Neuronal stem cell (in vitro differentiated cells): ENCODE measurements around the gene SLC22A7.

Experiments
- DNase-seq: peaks from one replicate; pipeline ENCODE4 v3.0.0-alpha.2; 2013; ENCODE audit warnings: low spot score
- H2AFZ ChIP-seq: one replicate; pipeline ENCODE4 v1.6.1; 2013; ENCODE audit warnings: mild to moderate bottlenecking, low read length, inconsistent platforms
- H2AK5ac ChIP-seq: 2 replicates; pipeline ENCODE4 v1.6.1; 2013; ENCODE audit warnings: low read depth, mild to moderate bottlenecking, inconsistent platforms, low read length, moderate library complexity, mixed read lengths
- H2BK120ac ChIP-seq: 2 replicates; pipeline ENCODE4 v1.6.1; 2013; ENCODE audit warnings: low read depth, mild to moderate bottlenecking, inconsistent platforms, low read length, moderate library complexity, mixed read lengths
- H2BK12ac ChIP-seq: one replicate; pipeline ENCODE4 v1.6.1; 2013; ENCODE audit warnings: low read length, inconsistent platforms
- H2BK15ac ChIP-seq: 2 replicates; pipeline ENCODE4 v1.6.1; 2013; ENCODE audit warnings: mild to moderate bottlenecking, low read length, inconsistent platforms, mixed read lengths
- H2BK5ac ChIP-seq: one replicate; pipeline ENCODE4 v1.6.1; 2013; ENCODE audit warnings: inconsistent platforms, mild to moderate bottlenecking, low read length, moderate library complexity
- H3K14ac ChIP-seq: one replicate; pipeline ENCODE4 v1.6.1; 2013; ENCODE audit warnings: low read length, inconsistent platforms
- H3K18ac ChIP-seq: 2 replicates; pipeline ENCODE4 v1.6.1; 2013; ENCODE audit warnings: low read length, inconsistent platforms
- H3K23ac ChIP-seq: 2 replicates; pipeline ENCODE4 v1.6.1; 2013; ENCODE audit warnings: low read depth, mild to moderate bottlenecking, mixed read lengths, low read length, inconsistent platforms; ENCODE audit not compliant: poor library complexity
- H3K27ac ChIP-seq: replicated peaks from 3 replicates; pipeline ENCODE4 v1.5.1; 2013; ENCODE audit warnings: low read length, inconsistent platforms
- H3K27me3 ChIP-seq, 3 experiments: 2 replicates each; pipeline ENCODE4 v1.6.1; 2013; ENCODE audit warnings: low read length in 3 of 3, mild to moderate bottlenecking in 2 of 3, inconsistent platforms in 1 of 3, low read depth in 1 of 3, mixed read lengths in 1 of 3, moderate library complexity in 1 of 3; ENCODE audit not compliant: control insufficient read depth in 3 of 3, insufficient read depth in 3 of 3
- H3K36me3 ChIP-seq, 2 donors: replicated peaks in 1 of 2; 2 replicates each; pipeline ENCODE4 v1.6.1; 2013; ENCODE audit warnings: low read length in 2 of 2; ENCODE audit not compliant: control insufficient read depth in 2 of 2, insufficient read depth in 2 of 2
- H3K4ac ChIP-seq: 2 replicates; pipeline ENCODE4 v1.6.1; 2013; ENCODE audit warnings: inconsistent platforms, mild to moderate bottlenecking, low read length, moderate library complexity
- H3K4me1 ChIP-seq, 2 donors: 1 replicate in 1 of 2; 2 replicates in 1 of 2; pipeline ENCODE4 v1.6.1; 2013; ENCODE audit warnings: low read length in 2 of 2, low read depth in 1 of 2; ENCODE audit not compliant: control insufficient read depth in 2 of 2, insufficient read depth in 1 of 2
- H3K4me2 ChIP-seq: one replicate; pipeline ENCODE4 v1.6.1; 2013; ENCODE audit warnings: mild to moderate bottlenecking, low read length, inconsistent platforms; ENCODE audit not compliant: insufficient read depth, poor library complexity, severe bottlenecking
- H3K4me3 ChIP-seq, 2 donors: 2 replicates each; pipeline ENCODE4 v1.5.1; 2013; ENCODE audit warnings: low read length in 2 of 2, mild to moderate bottlenecking in 2 of 2, inconsistent platforms in 1 of 2, moderate library complexity in 1 of 2
- H3K79me1 ChIP-seq: one replicate; pipeline ENCODE4 v1.6.1; 2013; ENCODE audit warnings: low read depth, mild to moderate bottlenecking, inconsistent platforms, low read length, moderate library complexity
- H3K9ac ChIP-seq: one replicate; pipeline ENCODE4 v1.6.1; 2013; ENCODE audit warnings: mild to moderate bottlenecking, low read depth, low read length, inconsistent platforms; ENCODE audit not compliant: poor library complexity
- H3K9me3 ChIP-seq, 2 donors: replicated peaks in 1 of 2; 2 replicates each; pipeline versions ENCODE3 to v1.6.1; 2013; ENCODE audit warnings: low read length in 2 of 2, mild to moderate bottlenecking in 2 of 2, inconsistent platforms in 1 of 2, low read depth in 1 of 2, mixed read lengths in 1 of 2, moderate library complexity in 1 of 2; ENCODE audit not compliant: control insufficient read depth in 2 of 2, insufficient read depth in 1 of 2
- H4K8ac ChIP-seq: one replicate; pipeline ENCODE4 v1.6.1; 2013; ENCODE audit warnings: low read depth, mild to moderate bottlenecking, inconsistent platforms, low read length, moderate library complexity
- H4K91ac ChIP-seq: one replicate; pipeline ENCODE4 v1.6.1; 2013; ENCODE audit warnings: low read length, low read depth, mild to moderate bottlenecking, inconsistent platforms; ENCODE audit not compliant: poor library complexity
- whole genome bisulfite sequencing, 2 donors: extraction: QIAGEN DNeasy Blood & Tissue Kit; methylation state at CpG; one replicate each; pipeline ENCODE4 v1.1.7; 2013; ENCODE audit warnings: missing lambda C conversion rate in 2 of 2, mixed read lengths in 1 of 2; ENCODE audit not compliant: insufficient read length in 2 of 2, insufficient replicate concordance in 1 of 2; ENCODE audit errors: extremely low coverage in 2 of 2; 5-methylcytosine and 5-hydroxymethylcytosine counted together

SLC22A7 gene

GRCh38 chr6:43310134-43310533, 12.1 kb downstream of the SLC22A7 start:
- H3K9me3 ChIP-seq = no peaks in the 10 kb centered on the region
- no peak overlapping the region for H3K23ac ChIP-seq
- no peak overlapping the region for H2BK5ac ChIP-seq
- H3K18ac ChIP-seq = no peak overlapping the region
- no peak overlapping the region for H2BK15ac ChIP-seq
- no peak overlapping the region for H3K4me3 ChIP-seq
- no peak overlapping the region for H3K4ac ChIP-seq
- no CpG with 5 or more reads among the region's 2 CpGs for WGBS, 2 donors
- no peak overlapping the region for H4K91ac ChIP-seq
- no peak for DNase-seq
- H3K9ac ChIP-seq = no peak overlapping the region
- H2AFZ ChIP-seq = no peak overlapping the region
- H2AK5ac ChIP-seq = no peak overlapping the region
- H2BK12ac ChIP-seq = no peak overlapping the region
- H2BK120ac ChIP-seq = no peak overlapping the region
- H3K79me1 ChIP-seq = peaks cover 2% of the 10 kb centered on the region
- H3K14ac ChIP-seq = no peak overlapping the region
- H3K4me1 ChIP-seq = peaks cover 0 to 17% of the 10 kb centered on the region in 2 donors
- H3K4me2 ChIP-seq = no peak overlapping the region
- peaks cover 0 to 43% (median 4%) of the 10 kb centered on the region in 3 experiments for H3K27me3 ChIP-seq
- no peak overlapping the region for H4K8ac ChIP-seq
- no peak overlapping the region for H3K27ac ChIP-seq
- H3K36me3 ChIP-seq = no peaks in the 10 kb centered on the region

GRCh38 chr6:43310624-43311023, 12.6 kb downstream of the SLC22A7 start:
- H4K8ac ChIP-seq = no peak overlapping the region
- H3K4me2 ChIP-seq = no peak overlapping the region
- no peak overlapping the region for H2BK12ac ChIP-seq
- no peak overlapping the region for H4K91ac ChIP-seq
- H3K4me1 ChIP-seq = peaks cover 0 to 17% of the 10 kb centered on the region in 2 donors
- H3K18ac ChIP-seq = no peak overlapping the region
- no peak overlapping the region for H2AK5ac ChIP-seq
- H3K79me1 ChIP-seq = peaks cover 2% of the 10 kb centered on the region
- DNase-seq = no peak
- no peak overlapping the region for H3K4me3 ChIP-seq
- no peak overlapping the region for H2BK15ac ChIP-seq
- no peaks in the 10 kb centered on the region for H3K36me3 ChIP-seq
- H2BK5ac ChIP-seq = no peak overlapping the region
- no peak overlapping the region for H3K9ac ChIP-seq
- H3K9me3 ChIP-seq = no peaks in the 10 kb centered on the region
- H3K23ac ChIP-seq = no peak overlapping the region
- H3K27me3 ChIP-seq = peaks cover 0 to 40% (median 4%) of the 10 kb centered on the region in 3 experiments
- H2BK120ac ChIP-seq = no peak overlapping the region
- no peak overlapping the region for H3K4ac ChIP-seq
- no peak overlapping the region for H2AFZ ChIP-seq
- no peak overlapping the region for H3K27ac ChIP-seq
- H3K14ac ChIP-seq = no peak overlapping the region

- Histone ChIP-seq H2BK12ac (no peak overlapping the region), H2BK5ac (no peak overlapping the region), H3K79me1 (peaks cover 2% of the 10 kb centered on the region), H3K23ac (no peak overlapping the region), H2BK15ac (no peak overlapping the region), H3K18ac (no peak overlapping the region), H2AK5ac (no peak overlapping the region), H3K9ac (no peak overlapping the region), H4K91ac (no peak overlapping the region), H2AFZ (no peak overlapping the region), H3K14ac (no peak overlapping the region), H3K4me1 (peaks cover 0 to 17% of the 10 kb centered on the region in 2 donors), H3K27me3 (peaks cover 0 to 31% (median 4%) of the 10 kb centered on the region in 3 experiments), H3K4ac (no peak overlapping the region), H2BK120ac (no peak overlapping the region), H3K4me3 (no peak overlapping the region), H4K8ac (no peak overlapping the region), H3K27ac (no peak overlapping the region), H3K9me3 (no peaks in the 10 kb centered on the region), H3K4me2 (no peak overlapping the region), H3K36me3 (no peaks in the 10 kb centered on the region)
- DNase-seq = no peak
- WGBS, 2 donors = no CpG with 5 or more reads among the region's 3 CpGs
These were observed 13.6 kb downstream of the SLC22A7 start for GRCh38 chr6:43311666-43312065.

- no CpG with 5 or more reads among the region's 1 CpG for WGBS, 2 donors
These were observed 15.8 kb downstream of the SLC22A7 start for GRCh38 chr6:43313813-43314212.

More at GRCh38 chr6:43313813-43314212, 15.8 kb downstream of the SLC22A7 start:
- Histone ChIP-seq H3K4ac (no peak overlapping the region), H3K27ac (no peak overlapping the region), H2BK15ac (no peak overlapping the region), H3K79me1 (no peaks in the 10 kb centered on the region), H3K27me3 (peaks cover 0 to 13% (median 2%) of the 10 kb centered on the region in 3 experiments), H3K18ac (no peak overlapping the region), H2AFZ (no peak overlapping the region), H4K91ac (no peak overlapping the region), H3K4me3 (no peak overlapping the region), H2BK5ac (no peak overlapping the region), H4K8ac (no peak overlapping the region), H3K4me1 (peaks cover 0 to 5% of the 10 kb centered on the region in 2 donors), H3K14ac (no peak overlapping the region), H3K9me3 (no peaks in the 10 kb centered on the region), H2BK120ac (no peak overlapping the region), H3K9ac (no peak overlapping the region), H2BK12ac (no peak overlapping the region), H3K4me2 (no peak overlapping the region), H3K23ac (no peak overlapping the region), H3K36me3 (no peaks in the 10 kb centered on the region), H2AK5ac (no peak overlapping the region)
- DNase-seq = no peak
